GM12878 (cell line): Measurements from ENCODE around the gene DMBX1. TPM values are rescaled to one million over a fixed set of nuclear protein-coding genes. Genes with fewer than 3 reads are reported as not detected.
A peak's percentile ranks its signal among the peaks of the same experiment; 100 is the strongest.

ENCODE experiments used
- ATAC-seq: fragments of 200-7000 bp; cut with Tn5 transposase; 3 replicates; pipeline ENCODE4 v1.9.1; 2020; ENCODE audit warnings: mild to moderate bottlenecking, moderate library complexity
- BruUV-seq: library from RNA; stranded (reverse); fragments of 400-500 nt; replicated peaks from 2 replicates; lab custom pipeline; 2021; lab: Mats Ljungman, UMichigan
- CTCF ChIA-PET: fragments of 300-600 bp; sonication (Branson Sonifier 250); formaldehyde crosslinking; extraction: SDS; loops from one replicate; lab custom pipeline; 2021; ENCODE audit warnings: inconsistent platforms; lab: Yijun Ruan, JAX
- POLR2A ChIA-PET: fragments of 350-600 bp; formaldehyde crosslinking; extraction: SDS; loops from one replicate; lab custom pipeline; 2021; ENCODE audit warnings: inconsistent platforms; lab: Charles Lee
- RAD21 ChIA-PET: fragments of 300-600 bp; sonication (Branson Sonifier 250); formaldehyde crosslinking; loops from one replicate; lab custom pipeline; 2023; ENCODE audit warnings: antibody characterized with exemption; ENCODE audit not compliant: unreplicated experiment; lab: Charles Lee
- SMC1A ChIA-PET: fragments of 300-600 bp; sonication (Branson Sonifier 250); formaldehyde crosslinking; loops from one replicate; lab custom pipeline; 2023; ENCODE audit not compliant: unreplicated experiment, uncharacterized antibody; lab: Charles Lee
- DNase-seq: peaks from one replicate; pipeline ENCODE4 v3.0.0-alpha.2; 2011; ENCODE audit warnings: low read depth, low spot score
- FAIRE-seq: peaks from 3 replicates; lab custom pipeline; 2011; peaks lifted over from hg19 to GRCh38; lab: Jason Lieb, UNC
- H2AFZ ChIP-seq: 2 replicates; pipeline ENCODE4 v1.6.0; 2011; ENCODE audit warnings: low read depth, low read length, control low read depth; ENCODE audit not compliant: control insufficient read depth
- H3K27ac ChIP-seq: 2 replicates; pipeline ENCODE4 v1.5.1; 2011; ENCODE audit warnings: control low read depth; ENCODE audit not compliant: control insufficient read depth, insufficient read depth
- H3K27me3 ChIP-seq, 2 experiments: replicated peaks in 1 of 2; 2 replicates each; pipeline versions ENCODE4 v1.6.0 to v1.6.1; 2011; ENCODE audit warnings: low read length in 1 of 2; ENCODE audit not compliant: control insufficient read depth in 2 of 2, insufficient read depth in 2 of 2
- H3K36me3 ChIP-seq, 2 experiments: 2 replicates each; pipeline ENCODE4 v1.5.1; 2011; ENCODE audit warnings: low read length in 1 of 2; ENCODE audit not compliant: control insufficient read depth in 2 of 2, insufficient read depth in 2 of 2
- H3K4me1 ChIP-seq: 2 replicates; pipeline ENCODE4 v1.6.1; 2011; ENCODE audit warnings: mild to moderate bottlenecking, low read length, moderate library complexity, mixed read lengths; ENCODE audit not compliant: control insufficient read depth, insufficient read depth
- H3K4me2 ChIP-seq: 2 replicates; pipeline ENCODE4 v1.6.0; 2011; ENCODE audit warnings: control low read depth; ENCODE audit not compliant: control insufficient read depth, insufficient read depth
- H3K4me3 ChIP-seq: fragments of 200-600 bp; sonication (generic); 2 replicates; pipeline ENCODE4 v1.5.1; 2016
- H3K79me2 ChIP-seq: 2 replicates; pipeline ENCODE4 v1.6.0; 2011; ENCODE audit warnings: low read length; ENCODE audit not compliant: control insufficient read depth, insufficient read depth
- H3K9ac ChIP-seq: 2 replicates; pipeline ENCODE4 v1.8.0; 2011; ENCODE audit warnings: low read length, control low read depth, mixed read lengths; ENCODE audit not compliant: control insufficient read depth, insufficient read depth
- H3K9me3 ChIP-seq: replicated peaks from 3 replicates; pipeline ENCODE4 v1.5.1; 2011; ENCODE audit warnings: mild to moderate bottlenecking, low read length; ENCODE audit not compliant: control insufficient read depth, insufficient read depth
- H4K20me1 ChIP-seq: 2 replicates; pipeline ENCODE4 v1.6.0; 2011; ENCODE audit not compliant: control insufficient read depth, insufficient read depth
- EZH2 ChIP-seq: IDR thresholded peaks from 2 replicates; pipeline ENCODE4 v1.6.1; 2012; ENCODE audit warnings: low read depth, mild to moderate bottlenecking, control low read depth, inconsistent platforms, low read length, borderline replicate concordance; ENCODE audit not compliant: control insufficient read depth
- PKNOX1 ChIP-seq: fragments of 450-650 bp; IDR thresholded peaks from 2 replicates; pipeline ENCODE4 v1.6.1; 2016; ENCODE audit warnings: mild to moderate bottlenecking
- WGBS: methylation state at CpG from one replicate; pipeline ENCODE4 v1.1.6; 2016; ENCODE audit warnings: low lambda C conversion rate; ENCODE audit not compliant: insufficient replicate concordance, insufficient coverage; ENCODE audit errors: missing lambda C conversion rate; 5-methylcytosine and 5-hydroxymethylcytosine counted together
- in situ Hi-C: fragments of 300-500 bp; cut with MboI; formaldehyde crosslinking; loops from 9 replicates; pipeline ENCODE4 v1.14.3; 2018; ENCODE audit warnings: mixed read lengths
- intact Hi-C: fragments of 100-400 bp; cut with micrococcal nuclease; formaldehyde crosslinking; loops from one replicate; pipeline ENCODE4 v1.14.2; 2022; ENCODE audit not compliant: unreplicated experiment
- polyA plus RNA-seq, 11 experiments: library from polyadenylated mRNA; depleted of rRNA in 4 of 11; unstranded in 6 of 11; stranded (reverse) in 5 of 11; fragments of >200 nt; fragmentation: Nextera tagmentation in 4 of 11; fragmentation: Illumina TruSeq in 1 of 11; extraction: Ambion mirVana in 4 of 11; extraction: Trizol in 1 of 11; gene quantifications; 1 replicate in 1 of 11; 2 replicates in 10 of 11; pipeline versions ENCODE4 v1.2.1 to v1.2.3, GENCODE V29; 2011 to 2016; ENCODE audit warnings: inconsistent platforms in 2 of 11, missing spikeins in 2 of 11, low read depth in 1 of 11
- total RNA-seq, 4 experiments: library from RNA; depleted of rRNA in 3 of 4; stranded (reverse); fragments of >200 nt in 3 of 4; fragmentation: Illumina TruSeq in 1 of 4; extraction: Trizol in 1 of 4; gene quantifications; 2 replicates each; pipeline versions ENCODE4 v1.2.1 to v1.2.3, GENCODE V29; 2013 to 2021

Gene DMBX1
- total and polyA plus RNA-seq, 10 of the 15 experiments (the other 5 are each of a cell fraction or from before 2014, with no cell fraction given): 0.03 TPM; not detected in 9

GRCh38 chr1:46447499-46448108, 42.0 kb upstream of the DMBX1 start:
- H4K20me1 ChIP-seq: no peaks in the 10 kb centered on the region
- RAD21 ChIA-PET: interaction anchor here (1.1 to 3.4 kb wide), 2 partner anchors 41 to 79 kb away, joined by 6 to 19 read pairs; no protein-coding TSS in a partner anchor
- H3K9me3 ChIP-seq: no peaks in the 10 kb centered on the region
- H3K27me3 ChIP-seq: peaks cover 9 to 21% of the 10 kb centered on the region in 2 experiments
- ATAC-seq: no peak
- SMC1A ChIA-PET: interaction anchor here (0.6 to 1.8 kb wide), 5 partner anchors 40 to 115 kb away, joined by 3 to 18 read pairs (median 3); a partner anchor contains a TSS
- H3K36me3 ChIP-seq: no peaks in the 10 kb centered on the region
- intact Hi-C loops: loop anchor here (2.0 kb wide), 1 partner anchor 277 kb away; no protein-coding TSS in a partner anchor
- in situ Hi-C loops: loop anchor here (5.0 kb wide), 1 partner anchor 80 kb away; no protein-coding TSS in a partner anchor
- CTCF ChIA-PET: interaction anchor here (0.6 to 5.2 kb wide), 20 partner anchors 9 to 345 kb away, joined by 3 to 84 read pairs (median 4); partner anchors contain the start of genes KNCN, MKNK1 and MOB3C
- no TSS peak for BruUV-seq
- no peak overlapping the region for H3K27ac ChIP-seq
- no peak for FAIRE-seq
- H3K79me2 ChIP-seq: no peaks in the 10 kb centered on the region
- no peaks in the 10 kb centered on the region; the same call in 1 of the 2 replicates for H3K4me1 ChIP-seq
- DNase-seq: no peak
- WGBS: 23% methylated on average over 14 of the region's 14 CpGs
- POLR2A ChIA-PET: no interaction called here
- no peak overlapping the region for H3K4me2 ChIP-seq
- H2AFZ ChIP-seq: no peak overlapping the region
- no peak overlapping the region for H3K9ac ChIP-seq
- TF ChIP-seq EZH2 (0 out of 2 replicates have a peak, but pooled peaks have one; percentile 60), PKNOX1 (no peak)
- H3K4me3 ChIP-seq: no peak overlapping the region
